ENCODE measurements around the gene PLCD1.
"Not testable (repeated sequence)": the region's sequence is repeated elsewhere in the genome, so short reads cannot be mapped to it uniquely, and the experiment has no call there.

PLCD1 gene

GRCh38 chr3:37974121-37975083 lies 55.0 kb downstream of the PLCD1 start:
- no peak overlapping the region for H3K4me3 ChIP-seq (ENCODE audit: low read depth, low read length)
- DNase-seq (ENCODE audit: low read depth): peak; percentile 76
- TF ChIP-seq CTCF (IDR thresholded peaks at IDR 0.05; ENCODE audit: insufficient read depth, low read depth, low read length, missing control alignments): peak; percentile 93

GRCh38 chr3:37973246-37974054 lies 56.0 kb downstream of the PLCD1 start:
- TF ChIP-seq CTCF (IDR thresholded peaks at IDR 0.05; ENCODE audit: insufficient read depth, low read depth, low read length, missing control alignments): no peak
- no peak overlapping the region for H3K4me3 ChIP-seq (ENCODE audit: low read depth, low read length)
- DNase-seq (ENCODE audit: low read depth): no peak

GRCh38 chr3:37972056-37972455 lies 57.4 kb downstream of the PLCD1 start:
- not testable (repeated sequence) for DNase-seq (ENCODE audit: low read depth); H3K4me3 ChIP-seq (ENCODE audit: low read depth, low read length)

- H3K4me3 ChIP-seq (ENCODE audit: low read depth, low read length): no peak overlapping the region
- no peak for TF ChIP-seq CTCF (IDR thresholded peaks at IDR 0.05; ENCODE audit: insufficient read depth, low read depth, low read length, missing control alignments)
- DNase-seq (ENCODE audit: low read depth): no peak
Observed at GRCh38 chr3:37971467-37971866, 58.0 kb downstream of the PLCD1 start.

- H3K4me3 ChIP-seq (ENCODE audit: low read depth, low read length): no peak overlapping the region
- TF ChIP-seq CTCF (IDR thresholded peaks at IDR 0.05; ENCODE audit: insufficient read depth, low read depth, low read length, missing control alignments): no peak
- no peak for DNase-seq (ENCODE audit: low read depth)
Observed at GRCh38 chr3:37970802-37971201, 58.6 kb downstream of the PLCD1 start.

GRCh38 chr3:37969596-37970100 lies 59.8 kb downstream of the PLCD1 start:
- TF ChIP-seq CTCF (IDR thresholded peaks at IDR 0.05; ENCODE audit: insufficient read depth, low read depth, low read length, missing control alignments): no peak
- no peak for DNase-seq (ENCODE audit: low read depth)

More at GRCh38 chr3:37969596-37970100, 59.8 kb downstream of the PLCD1 start:
- no peak overlapping the region for H3K4me3 ChIP-seq (ENCODE audit: low read depth, low read length)

All from GM12865 (cell line).